ENCODE data around the gene DSCAM.

Gene DSCAM

GRCh38 chr21:40757366-40757765 is 89.6 kb downstream of the DSCAM start:
- no peak for TF ChIP-seq EGR1 (IDR thresholded peaks at IDR 0.05)
- no peak for TF ChIP-seq YY1 (IDR thresholded peaks at IDR 0.05; ENCODE audit: low read depth)
- TF ChIP-seq REST (IDR thresholded peaks at IDR 0.05; ENCODE audit: low read depth), result no peak
- no peak for TF ChIP-seq CEBPB (IDR thresholded peaks at IDR 0.05)
- TF ChIP-seq TEAD4 (IDR thresholded peaks at IDR 0.05), result no peak
- TF ChIP-seq ZBTB7A (IDR thresholded peaks at IDR 0.05; ENCODE audit: low read depth), result no peak
- TF ChIP-seq FOXM1 (IDR thresholded peaks at IDR 0.05; ENCODE audit: borderline replicate concordance, low read depth), result no peak
- no peak for TF ChIP-seq TAF1 (IDR thresholded peaks at IDR 0.05; ENCODE audit: low read depth)
- TF ChIP-seq EP300 (IDR thresholded peaks at IDR 0.05; ENCODE audit: borderline replicate concordance), result no peak
- TF ChIP-seq TCF12 (IDR thresholded peaks at IDR 0.05; ENCODE audit: low read depth), result no peak
- no peak for TF ChIP-seq CREB1 (IDR thresholded peaks at IDR 0.05; ENCODE audit: low read depth)
- TF ChIP-seq NFIC (IDR thresholded peaks at IDR 0.05), result no peak
- TF ChIP-seq RAD21 (IDR thresholded peaks at IDR 0.05; ENCODE audit: low read depth), result no peak
- TF ChIP-seq, protein P1, sequence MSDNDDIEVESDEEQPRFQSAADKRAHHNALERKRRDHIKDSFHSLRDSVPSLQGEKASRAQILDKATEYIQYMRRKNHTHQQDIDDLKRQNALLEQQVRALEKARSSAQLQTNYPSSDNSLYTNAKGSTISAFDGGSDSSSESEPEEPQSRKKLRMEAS (IDR thresholded peaks at IDR 0.05), result no peak

DNA sequence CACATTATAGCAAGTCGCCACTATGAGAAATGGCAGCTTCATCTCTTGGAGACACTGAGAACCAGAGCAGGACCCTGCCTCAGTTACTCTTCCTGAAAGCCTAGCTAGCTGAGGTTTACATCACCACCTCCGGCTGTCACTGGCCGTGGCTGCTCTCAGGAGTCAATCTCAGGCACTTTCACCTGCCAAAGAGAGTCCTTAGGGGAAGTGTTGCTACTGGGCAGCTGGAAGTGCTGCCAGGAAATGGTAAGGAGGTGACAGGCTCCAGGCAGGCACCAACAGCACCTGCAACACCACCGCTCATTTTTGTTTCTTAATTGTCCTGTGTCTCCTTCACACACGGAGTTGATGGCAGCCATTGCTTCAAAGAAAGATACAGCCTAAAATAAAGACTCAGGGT is 92.5 kb downstream of the DSCAM start:
- TF ChIP-seq REST (IDR thresholded peaks at IDR 0.05; ENCODE audit: low read depth) (no peak), FOXM1 (IDR thresholded peaks at IDR 0.05; ENCODE audit: borderline replicate concordance, low read depth) (no peak), ZBTB7A (IDR thresholded peaks at IDR 0.05; ENCODE audit: low read depth) (no peak), CREB1 (IDR thresholded peaks at IDR 0.05; ENCODE audit: low read depth) (no peak), TEAD4 (IDR thresholded peaks at IDR 0.05) (no peak), RAD21 (IDR thresholded peaks at IDR 0.05; ENCODE audit: low read depth) (no peak), CEBPB (IDR thresholded peaks at IDR 0.05) (no peak), EGR1 (IDR thresholded peaks at IDR 0.05) (no peak), EP300 (IDR thresholded peaks at IDR 0.05; ENCODE audit: borderline replicate concordance) (no peak), NFIC (IDR thresholded peaks at IDR 0.05) (no peak), TCF12 (IDR thresholded peaks at IDR 0.05; ENCODE audit: low read depth) (no peak)

- TF ChIP-seq EGR1 (IDR thresholded peaks at IDR 0.05), result no peak
- no peak for TF ChIP-seq EP300 (IDR thresholded peaks at IDR 0.05; ENCODE audit: borderline replicate concordance)
- no peak for TF ChIP-seq RAD21 (IDR thresholded peaks at IDR 0.05; ENCODE audit: low read depth)
- TF ChIP-seq FOXM1 (IDR thresholded peaks at IDR 0.05; ENCODE audit: borderline replicate concordance, low read depth), result no peak
- no peak for TF ChIP-seq NFIC (IDR thresholded peaks at IDR 0.05)
- TF ChIP-seq TCF12 (IDR thresholded peaks at IDR 0.05; ENCODE audit: low read depth), result no peak
- no peak for TF ChIP-seq REST (IDR thresholded peaks at IDR 0.05; ENCODE audit: low read depth)
- TF ChIP-seq USF1 (IDR thresholded peaks at IDR 0.05), result no peak
- no peak for TF ChIP-seq TEAD4 (IDR thresholded peaks at IDR 0.05)
- TF ChIP-seq, protein P1 (IDR thresholded peaks at IDR 0.05), result no peak
These were observed 93.2 kb downstream of the DSCAM start for GRCh38 chr21:40753756-40754155.

DNA sequence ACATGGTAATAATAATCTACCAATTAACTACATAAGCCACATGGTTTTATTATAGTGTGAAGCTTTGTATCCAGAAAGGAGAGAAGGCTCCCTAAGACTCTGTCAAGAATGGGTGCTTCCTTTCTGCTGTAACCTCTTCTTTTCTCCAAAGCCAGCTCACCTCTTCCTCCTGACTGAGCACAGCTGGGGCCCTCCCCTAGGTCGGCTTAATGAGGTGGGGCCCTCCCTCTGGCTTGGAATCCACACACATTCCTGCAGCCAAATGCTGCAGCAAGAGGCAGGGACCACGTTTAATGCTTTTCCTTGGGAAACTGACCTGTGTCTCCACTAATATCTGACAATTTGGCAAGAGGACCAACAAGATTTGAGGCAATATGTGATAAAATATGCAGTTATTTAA is 94.8 kb downstream of the DSCAM start:
- TF ChIP-seq TCF12 (IDR thresholded peaks at IDR 0.05; ENCODE audit: low read depth) (no peak), ZBTB7A (IDR thresholded peaks at IDR 0.05; ENCODE audit: low read depth) (no peak), TEAD4 (IDR thresholded peaks at IDR 0.05) (no peak), CREB1 (IDR thresholded peaks at IDR 0.05; ENCODE audit: low read depth) (no peak), REST (IDR thresholded peaks at IDR 0.05; ENCODE audit: low read depth) (no peak), TAF1 (IDR thresholded peaks at IDR 0.05; ENCODE audit: low read depth) (no peak), CEBPB (IDR thresholded peaks at IDR 0.05) (no peak), YY1 (IDR thresholded peaks at IDR 0.05; ENCODE audit: low read depth) (no peak), USF1 (IDR thresholded peaks at IDR 0.05) (no peak), FOXM1 (IDR thresholded peaks at IDR 0.05; ENCODE audit: borderline replicate concordance, low read depth) (no peak), RAD21 (IDR thresholded peaks at IDR 0.05; ENCODE audit: low read depth) (no peak), NFIC (IDR thresholded peaks at IDR 0.05) (no peak), EP300 (IDR thresholded peaks at IDR 0.05; ENCODE audit: borderline replicate concordance) (no peak), EGR1 (IDR thresholded peaks at IDR 0.05) (no peak)
- TF ChIP-seq, protein P1 (IDR thresholded peaks at IDR 0.05), result no peak

Measured in Ishikawa (cell line).